T-cell (primary cell): Measurements from ENCODE around the gene BMP8A. TPM values are rescaled to one million over a fixed set of nuclear protein-coding genes. Genes with fewer than 3 reads are reported as not detected.
A peak's percentile ranks its signal among the peaks of the same experiment; 100 is the strongest.
"Not testable (repeated sequence)": the region's sequence is repeated elsewhere in the genome, so short reads cannot be mapped to it uniquely, and the experiment has no call there.

ENCODE experiments used
- ATAC-seq, 4 experiments: fragments of 200-7000 bp in 3 of 4; fragments of 150-1000 bp in 1 of 4; cut with Tn5 transposase; replicated peaks in 1 of 4; 1 replicate in 3 of 4; 2 replicates in 1 of 4; pipeline ENCODE4 v1.10.0; 2021; ENCODE audit warnings: moderate library complexity in 3 of 4, mild to moderate bottlenecking in 2 of 4, moderate number of reproducible peaks in 1 of 4
- CTCF ChIA-PET, 2 donors: fragments of 300-600 bp; sonication (Branson Sonifier 250); formaldehyde crosslinking; loops; one replicate each; lab custom pipeline; 2022; ENCODE audit warnings: antibody characterized with exemption in 2 of 2; lab: Charles Lee
- POLR2A ChIA-PET, 2 donors: fragments of 300-600 bp; sonication (Branson Sonifier 250); formaldehyde crosslinking; loops; one replicate each; lab custom pipeline; 2022; ENCODE audit warnings: antibody characterized with exemption in 2 of 2; lab: Charles Lee
- DNase-seq, 35 experiments: peaks; one replicate each; pipeline versions ENCODE4 v3.0.0 to v3.0.0-alpha.2; 2013 to 2023
- H3K27ac ChIP-seq: one replicate; pipeline ENCODE4 v1.5.1; 2013; ENCODE audit warnings: low read length
- H3K27me3 ChIP-seq, 2 experiments: replicated peaks in 1 of 2; 1 replicate in 1 of 2; 2 replicates in 1 of 2; pipeline versions ENCODE4 v1.6.1 to v1.7.0; 2013; ENCODE audit warnings: low read length in 1 of 2, mixed read lengths in 1 of 2; ENCODE audit not compliant: control insufficient read depth in 2 of 2, insufficient read depth in 2 of 2; ENCODE audit errors: extremely low read depth in 1 of 2
- H3K36me3 ChIP-seq, 2 donors: 1 replicate in 1 of 2; 2 replicates in 1 of 2; pipeline versions ENCODE4 v1.6.1 to v1.7.0; 2013; ENCODE audit warnings: low read length in 1 of 2; ENCODE audit not compliant: control insufficient read depth in 2 of 2, insufficient read depth in 1 of 2; ENCODE audit errors: extremely low read depth in 1 of 2
- H3K4me1 ChIP-seq, 2 experiments: 1 replicate in 1 of 2; 2 replicates in 1 of 2; pipeline versions ENCODE4 v1.6.1 to v1.7.0; 2013; ENCODE audit warnings: low read length in 2 of 2, mixed read lengths in 1 of 2; ENCODE audit not compliant: insufficient read depth in 2 of 2, control insufficient read depth in 1 of 2; ENCODE audit errors: extremely low read depth in 1 of 2
- H3K4me3 ChIP-seq, 2 donors: 1 replicate in 1 of 2; 2 replicates in 1 of 2; pipeline versions ENCODE4 v1.5.1 to v1.7.0; 2013; ENCODE audit warnings: mild to moderate bottlenecking in 2 of 2, low read length in 1 of 2, moderate library complexity in 1 of 2; ENCODE audit not compliant: control insufficient read depth in 1 of 2; ENCODE audit errors: extremely low read depth in 1 of 2
- H3K9me3 ChIP-seq: 2 replicates; pipeline ENCODE4 v1.7.0; 2013
- H3K27ac Mint-ChIP-seq, 2 donors: one replicate each; pipeline ENCODE4 v1.8.0; 2020 to 2021; ENCODE audit warnings: mild to moderate bottlenecking in 2 of 2, mixed read lengths in 2 of 2
- H3K27me3 Mint-ChIP-seq, 2 donors: one replicate each; pipeline ENCODE4 v1.8.0; 2021 to 2022; ENCODE audit warnings: mixed read lengths in 2 of 2
- H3K36me3 Mint-ChIP-seq: one replicate; pipeline ENCODE4 v1.8.0; 2021; ENCODE audit warnings: mixed read lengths
- H3K4me1 Mint-ChIP-seq, 3 donors: one replicate each; pipeline ENCODE4 v1.8.0; 2020 to 2022; ENCODE audit warnings: mixed read lengths in 3 of 3, mild to moderate bottlenecking in 1 of 3
- H3K4me3 Mint-ChIP-seq, 3 donors: one replicate each; pipeline ENCODE4 v1.8.0; 2020 to 2022; ENCODE audit warnings: mild to moderate bottlenecking in 3 of 3, mixed read lengths in 3 of 3, moderate library complexity in 3 of 3
- H3K9me3 Mint-ChIP-seq, 3 donors: one replicate each; pipeline ENCODE4 v1.8.0; 2020 to 2022; ENCODE audit warnings: mixed read lengths in 3 of 3
- WGBS: methylation state at CpG from one replicate; pipeline ENCODE4 v1.1.5; 2013; ENCODE audit warnings: missing lambda C conversion rate; ENCODE audit not compliant: insufficient coverage; 5-methylcytosine and 5-hydroxymethylcytosine counted together
- total RNA-seq, 35 experiments: library from RNA in 6 of 35; stranded (reverse) in 6 of 35; fragments of 120-200 nt in 1 of 35; gene quantifications; one replicate each; pipeline versions ENCODE4 v1.2.1 to v1.2.4 and lab custom pipeline; 2013 to 2026

BMP8A gene
- total RNA-seq, 5 donors from 2014 or later (not counting 1 experiment from before 2014, with no cell fraction given): 0.38 TPM; not detected in 4

DNA sequence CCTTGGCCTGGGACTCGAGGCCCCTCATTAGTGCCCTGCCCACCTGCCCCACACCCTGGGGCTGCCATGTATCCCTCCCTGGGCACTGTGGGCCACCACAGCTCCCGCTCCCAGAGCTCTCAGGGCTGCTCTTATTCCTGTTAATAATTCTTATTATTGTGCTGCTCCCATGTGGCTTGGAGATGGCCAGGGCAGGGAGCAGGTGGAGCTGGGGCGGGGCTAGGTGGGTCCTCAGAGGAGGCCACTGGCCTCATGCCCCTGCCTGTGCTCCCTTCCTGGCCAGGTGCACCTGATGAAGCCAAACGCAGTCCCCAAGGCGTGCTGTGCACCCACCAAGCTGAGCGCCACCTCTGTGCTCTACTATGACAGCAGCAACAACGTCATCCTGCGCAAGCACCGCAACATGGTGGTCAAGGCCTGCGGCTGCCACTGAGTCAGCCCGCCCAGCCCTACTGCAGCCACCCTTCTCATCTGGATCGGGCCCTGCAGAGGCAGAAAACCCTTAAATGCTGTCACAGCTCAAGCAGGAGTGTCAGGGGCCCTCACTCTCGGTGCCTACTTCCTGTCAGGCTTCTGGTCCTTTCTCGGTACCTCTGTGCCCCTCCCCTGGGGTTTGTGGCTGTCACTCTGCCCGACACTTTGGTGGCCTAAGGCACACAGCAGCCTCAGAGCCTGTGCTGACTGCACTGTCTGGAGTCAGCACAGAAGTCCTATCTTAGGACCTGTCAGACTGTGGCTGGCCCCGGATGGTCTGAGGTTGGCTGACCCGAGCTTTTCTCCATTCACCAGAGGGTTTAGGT is 34.1 kb downstream of the BMP8A start:
- DNase-seq (peak in 27 of 35 experiments; percentile 12 to 73 (median 44)), ATAC-seq (peak; percentile 55 to 90 (median 68))
- Histone ChIP-seq H3K9me3 (no peaks in the 10 kb centered on the region), H3K27ac (no peak overlapping the region), H3K4me1 (peaks cover 0 to 21% of the 10 kb centered on the region in 2 experiments), H3K36me3 (peaks cover 9 to 24% of the 10 kb centered on the region in 2 donors), H3K4me3 (no peak overlapping the region), H3K27me3 (no peaks in the 10 kb centered on the region)
- H3K27ac Mint-ChIP-seq: no peak overlapping the region
- POLR2A ChIA-PET: interaction anchor here in 1 of 2 donors (0.7 kb wide), 1 partner anchor 13 kb away, joined by 3 read pairs; no protein-coding TSS in a partner anchor
- no peak overlapping the region for H3K4me3 Mint-ChIP-seq
- H3K4me1 Mint-ChIP-seq: peaks cover 2 to 14% (median 6%) of the 10 kb centered on the region in 3 donors
- H3K36me3 Mint-ChIP-seq: peaks cover 16% of the 10 kb centered on the region
- CTCF ChIA-PET: interaction anchor here in 1 of 2 donors (0.6 kb wide), 1 partner anchor 1636 kb away, joined by 6 read pairs; no protein-coding TSS in a partner anchor
- no peaks in the 10 kb centered on the region for H3K9me3 Mint-ChIP-seq
- H3K27me3 Mint-ChIP-seq: no peaks in the 10 kb centered on the region
- WGBS: 55% methylated on average over 16 of the region's 17 CpGs

- Mint-ChIP-seq H3K4me3 (no peak overlapping the region), H3K27ac (no peak overlapping the region), H3K9me3 (no peaks in the 10 kb centered on the region), H3K27me3 (no peaks in the 10 kb centered on the region), H3K4me1 (peaks cover 2 to 14% (median 6%) of the 10 kb centered on the region in 3 donors), H3K36me3 (peaks cover 22% of the 10 kb centered on the region)
- Histone ChIP-seq H3K9me3 (no peaks in the 10 kb centered on the region), H3K27me3 (no peaks in the 10 kb centered on the region), H3K4me3 (no peak overlapping the region), H3K27ac (no peak overlapping the region), H3K36me3 (peaks cover 9 to 25% of the 10 kb centered on the region in 2 donors), H3K4me1 (peaks cover 0 to 21% of the 10 kb centered on the region in 2 experiments)
- ChIA-PET CTCF (interaction anchor here in 1 of 2 donors (0.6 kb wide), 1 partner anchor 1637 kb away, joined by 6 read pairs; no protein-coding TSS in a partner anchor), POLR2A (no interaction called here)
- 95% methylated on average over 9 of the region's 11 CpGs for WGBS
- no peak for ATAC-seq
- no peak for DNase-seq
Measured at GRCh38 chr1:39526466-39527189, 35.2 kb downstream of the BMP8A start.

DNA sequence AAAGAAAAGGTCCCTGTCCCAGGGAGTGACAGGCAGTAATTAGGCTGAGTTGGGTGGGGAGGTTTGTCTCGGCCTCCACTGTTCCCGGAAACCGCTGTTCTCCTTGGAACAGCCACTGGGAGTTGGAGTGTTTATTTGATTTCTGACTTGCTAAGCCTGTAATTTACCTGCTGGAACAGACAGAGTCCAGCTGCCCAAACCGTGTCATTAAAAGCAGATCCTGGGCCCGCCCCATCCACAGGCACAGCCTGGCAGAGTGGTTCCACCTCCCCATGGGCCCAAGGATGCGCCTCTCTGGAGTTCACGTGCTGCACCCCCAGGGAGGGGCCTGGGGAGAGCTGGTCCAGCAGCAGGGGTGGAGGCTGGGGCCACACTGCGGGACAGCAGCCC is 35.7 kb downstream of the BMP8A start:
- H3K4me3 Mint-ChIP-seq, H3K27ac Mint-ChIP-seq, H3K9me3 Mint-ChIP-seq, H3K27me3 Mint-ChIP-seq, H3K9me3 ChIP-seq, H3K4me3 ChIP-seq, CTCF ChIA-PET, ATAC-seq, POLR2A ChIA-PET, H3K27me3 ChIP-seq, DNase-seq, H3K27ac ChIP-seq: not testable (repeated sequence)
- peaks cover 9 to 26% of the 10 kb centered on the region in 2 donors for H3K36me3 ChIP-seq
- Mint-ChIP-seq H3K4me1 (peaks cover 2 to 14% (median 6%) of the 10 kb centered on the region in 3 donors), H3K36me3 (peaks cover 27% of the 10 kb centered on the region)
- H3K4me1 ChIP-seq: peaks cover 0 to 21% of the 10 kb centered on the region in 2 experiments
- 100% methylated on average over 3 of the region's 8 CpGs for WGBS

DNA sequence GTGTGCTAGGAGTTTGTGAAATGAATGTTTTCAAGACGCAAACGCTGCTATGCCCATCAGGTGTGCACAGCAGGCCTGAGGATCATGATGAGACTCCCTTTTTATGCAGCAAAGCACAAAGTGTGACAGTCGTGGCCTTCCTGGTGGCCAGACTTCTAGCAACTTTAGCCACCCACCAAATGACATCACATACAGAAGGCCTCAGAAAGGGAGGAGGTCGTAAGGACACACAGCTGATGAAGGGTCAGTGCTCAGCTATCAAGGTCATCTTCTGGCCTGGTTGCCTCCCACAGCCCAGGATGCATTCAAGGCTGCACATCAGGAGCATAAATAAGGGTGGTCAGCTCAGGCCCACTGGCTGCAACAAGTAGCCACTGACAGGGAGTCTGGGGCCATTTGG is 36.6 kb downstream of the BMP8A start:
- Histone ChIP-seq H3K4me1 (peaks cover 0 to 21% of the 10 kb centered on the region in 2 experiments), H3K9me3 (no peaks in the 10 kb centered on the region), H3K27me3 (no peaks in the 10 kb centered on the region), H3K27ac (no peak overlapping the region), H3K36me3 (peaks cover 8 to 26% of the 10 kb centered on the region in 2 donors), H3K4me3 (no peak overlapping the region)
- Mint-ChIP-seq H3K4me1 (peaks cover 2 to 14% (median 6%) of the 10 kb centered on the region in 3 donors), H3K27ac (no peak overlapping the region), H3K4me3 (no peak overlapping the region), H3K9me3 (no peaks in the 10 kb centered on the region), H3K36me3 (peaks cover 29% of the 10 kb centered on the region), H3K27me3 (no peaks in the 10 kb centered on the region)
- ATAC-seq (no peak), DNase-seq (no peak)
- ChIA-PET CTCF (no interaction called here), POLR2A (no interaction called here)
- 100% methylated on average over 2 of the region's 4 CpGs for WGBS

DNA sequence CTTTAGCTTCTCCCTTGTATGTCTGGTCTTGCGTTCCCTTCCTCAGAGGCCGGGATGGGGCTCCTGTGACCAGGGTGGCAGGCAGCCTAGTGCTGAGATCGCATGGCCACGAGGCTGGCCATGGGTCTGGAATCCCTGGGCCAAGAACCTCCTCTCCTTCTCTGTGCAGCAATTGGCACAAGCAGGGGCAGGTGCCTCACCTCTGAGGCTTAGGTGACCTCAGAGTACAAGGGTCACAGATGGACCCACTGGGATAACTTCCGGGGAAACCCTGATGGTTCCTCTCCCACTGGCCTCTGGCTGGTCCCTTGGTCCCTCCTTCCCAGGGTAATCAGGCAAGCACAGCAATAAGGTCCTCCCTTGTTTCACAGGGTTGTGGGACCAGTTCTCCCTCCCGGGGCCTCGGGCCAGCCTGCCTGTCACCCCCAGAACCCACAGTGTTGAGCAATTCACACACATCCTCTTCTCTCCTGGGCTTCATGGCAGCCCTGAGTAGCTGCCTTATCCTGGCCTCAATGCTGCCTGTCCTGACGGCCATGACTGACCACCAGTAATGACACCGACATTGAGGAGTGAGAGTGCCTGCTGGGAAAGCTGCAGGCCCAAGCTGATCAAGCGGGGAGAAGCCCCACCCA is 38.6 kb downstream of the BMP8A start:
- no peak overlapping the region for H3K27ac Mint-ChIP-seq
- DNase-seq: no peak

DNA sequence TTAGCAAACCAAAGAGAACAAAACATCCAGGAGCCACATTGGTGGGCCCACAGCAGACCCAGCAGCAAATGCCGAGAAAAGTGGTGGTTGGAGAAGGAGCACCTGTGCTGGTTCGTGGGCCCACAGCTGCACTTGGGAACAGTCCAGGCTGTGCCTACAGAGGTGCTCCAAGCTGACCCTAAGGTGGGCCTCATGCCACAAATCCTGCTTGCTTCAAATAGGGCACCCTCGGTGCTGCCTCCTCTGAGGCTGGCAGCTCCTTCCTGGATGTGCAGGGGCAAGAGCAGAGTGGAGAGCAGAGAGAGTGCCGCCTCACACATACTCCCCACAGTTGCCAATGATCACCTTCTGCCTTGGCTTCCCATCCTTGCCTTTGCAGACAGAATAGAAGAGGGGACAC is 40.1 kb downstream of the BMP8A start:
- Mint-ChIP-seq H3K4me3 (no peak overlapping the region), H3K27me3 (no peaks in the 10 kb centered on the region), H3K27ac (no peak overlapping the region), H3K4me1 (no peaks in the 10 kb centered on the region), H3K9me3 (no peaks in the 10 kb centered on the region), H3K36me3 (peaks cover 36% of the 10 kb centered on the region)
- no peaks in the 10 kb centered on the region for H3K9me3 ChIP-seq
- POLR2A ChIA-PET: no interaction called here
- no peak overlapping the region for H3K27ac ChIP-seq
- H3K27me3 ChIP-seq: no peaks in the 10 kb centered on the region
- ATAC-seq (no peak), DNase-seq (no peak)
- WGBS: 100% methylated on average over 2 of the region's 4 CpGs
- CTCF ChIA-PET: no interaction called here
- H3K4me1 ChIP-seq: peaks cover 0 to 5% of the 10 kb centered on the region in 2 experiments
- H3K36me3 ChIP-seq: peaks cover 3 to 39% of the 10 kb centered on the region in 2 donors
- H3K4me3 ChIP-seq: no peak overlapping the region

More for the DNA sequence above, 38.6 kb downstream of the BMP8A start:
- peaks cover 3 to 34% of the 10 kb centered on the region in 2 donors for H3K36me3 ChIP-seq
- ChIA-PET POLR2A (no interaction called here), CTCF (interaction anchor here in 1 of 2 donors (0.7 to 1.1 kb wide), 3 partner anchors 13 to 119 kb away, joined by 3 read pairs; no protein-coding TSS in a partner anchor)
- H3K27me3 ChIP-seq: no peaks in the 10 kb centered on the region
- H3K9me3 ChIP-seq: no peaks in the 10 kb centered on the region
- Mint-ChIP-seq H3K9me3 (no peaks in the 10 kb centered on the region), H3K27me3 (no peaks in the 10 kb centered on the region), H3K36me3 (peaks cover 31% of the 10 kb centered on the region), H3K4me1 (peaks cover 2 to 8% (median 6%) of the 10 kb centered on the region in 3 donors), H3K4me3 (no peak overlapping the region)
- no peak overlapping the region for H3K27ac ChIP-seq
- 94% methylated on average over 10 of the region's 10 CpGs for WGBS
- no peak for ATAC-seq
- H3K4me1 ChIP-seq: peaks cover 0 to 20% of the 10 kb centered on the region in 2 experiments
- H3K4me3 ChIP-seq: no peak overlapping the region
